ENCODE data around the gene BBLN.

BBLN gene

DNA sequence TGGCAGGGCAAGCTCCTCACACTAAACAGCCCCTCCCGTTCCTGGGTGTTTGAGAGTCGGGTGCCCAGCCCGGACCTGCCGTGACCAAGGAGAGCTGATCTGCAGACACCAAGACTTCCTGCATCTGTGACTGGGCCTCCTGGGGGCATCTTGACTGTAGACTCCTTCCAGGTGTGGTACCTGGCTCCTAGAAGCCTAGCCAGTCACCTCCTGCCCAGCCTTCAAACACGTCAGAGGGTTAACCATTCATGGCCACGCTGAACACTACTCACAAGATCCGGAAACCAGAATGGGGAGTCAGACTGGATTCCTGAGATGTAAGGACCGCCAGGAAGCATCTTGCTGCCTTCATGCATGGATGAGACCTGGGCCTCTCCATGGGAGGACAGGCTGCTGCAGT lies 14.5 kb upstream of the BBLN start:
- DNase-seq (ENCODE audit: low spot score) = no peak

DNA sequence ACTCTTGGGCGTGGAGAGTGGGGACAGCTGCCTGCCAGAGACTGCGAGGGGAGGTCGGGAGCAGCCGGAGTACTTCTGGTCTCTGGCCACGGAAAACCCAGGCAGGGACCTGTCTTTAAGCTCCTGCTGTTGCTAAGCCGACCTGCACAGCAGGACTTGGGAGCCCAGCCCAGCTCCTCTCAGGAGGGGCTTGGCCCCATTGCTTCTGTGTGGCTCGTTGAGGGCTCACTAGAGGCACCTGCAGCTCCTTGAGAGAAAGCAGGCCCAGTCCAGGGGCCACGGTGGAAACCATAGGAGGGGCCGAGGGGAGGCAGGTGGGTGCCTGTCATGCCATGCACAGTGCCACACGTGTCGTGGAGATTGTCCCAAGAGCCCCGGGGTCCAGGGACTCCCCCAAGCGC lies 14.1 kb upstream of the BBLN start:
- DNase-seq (ENCODE audit: low spot score) = no peak

DNA sequence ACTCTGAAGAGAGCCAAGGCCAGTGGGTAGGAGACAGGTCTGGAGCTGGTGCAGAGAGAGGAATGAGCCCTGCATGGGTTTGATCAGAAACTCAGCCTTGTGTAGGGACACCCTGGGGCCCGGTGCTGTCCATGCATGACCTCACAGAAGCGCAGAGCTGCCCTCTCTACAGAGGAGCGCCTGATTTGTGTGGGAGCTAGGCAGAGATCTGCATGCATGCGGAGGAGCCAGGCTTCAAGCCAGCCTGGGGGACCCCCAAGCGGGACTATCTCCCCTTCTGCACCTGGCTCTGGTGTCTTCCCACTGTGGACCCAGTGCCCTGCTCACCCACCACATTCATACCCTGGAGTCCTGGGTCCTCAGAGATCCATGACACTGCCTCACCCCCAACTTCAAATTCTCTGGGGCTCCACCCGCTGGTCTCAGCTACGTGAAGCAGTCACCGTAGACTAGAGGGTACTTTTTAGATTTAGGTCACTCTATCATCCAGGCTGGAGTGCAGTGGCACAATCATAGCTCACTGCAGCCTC lies 13.4 kb upstream of the BBLN start:
- DNase-seq (ENCODE audit: low spot score) = no peak

- DNase-seq (ENCODE audit: low spot score) = no peak
Observed at GRCh38 chr9:128148509-128149000, 11.5 kb upstream of the BBLN start.

- DNase-seq (ENCODE audit: low spot score) = no peak
Observed at GRCh38 chr9:128149001-128149701, 10.9 kb upstream of the BBLN start, which contains the start of gene LCN2. TSS of gene LCN2 (plus strand) at chr9:128149453. CDS start at chr9:128149526, 73 bp downstream.

GRCh38 chr9:128149951-128150593 lies 10.0 kb upstream of the BBLN start:
- DNase-seq (ENCODE audit: low spot score) = no peak

DNA sequence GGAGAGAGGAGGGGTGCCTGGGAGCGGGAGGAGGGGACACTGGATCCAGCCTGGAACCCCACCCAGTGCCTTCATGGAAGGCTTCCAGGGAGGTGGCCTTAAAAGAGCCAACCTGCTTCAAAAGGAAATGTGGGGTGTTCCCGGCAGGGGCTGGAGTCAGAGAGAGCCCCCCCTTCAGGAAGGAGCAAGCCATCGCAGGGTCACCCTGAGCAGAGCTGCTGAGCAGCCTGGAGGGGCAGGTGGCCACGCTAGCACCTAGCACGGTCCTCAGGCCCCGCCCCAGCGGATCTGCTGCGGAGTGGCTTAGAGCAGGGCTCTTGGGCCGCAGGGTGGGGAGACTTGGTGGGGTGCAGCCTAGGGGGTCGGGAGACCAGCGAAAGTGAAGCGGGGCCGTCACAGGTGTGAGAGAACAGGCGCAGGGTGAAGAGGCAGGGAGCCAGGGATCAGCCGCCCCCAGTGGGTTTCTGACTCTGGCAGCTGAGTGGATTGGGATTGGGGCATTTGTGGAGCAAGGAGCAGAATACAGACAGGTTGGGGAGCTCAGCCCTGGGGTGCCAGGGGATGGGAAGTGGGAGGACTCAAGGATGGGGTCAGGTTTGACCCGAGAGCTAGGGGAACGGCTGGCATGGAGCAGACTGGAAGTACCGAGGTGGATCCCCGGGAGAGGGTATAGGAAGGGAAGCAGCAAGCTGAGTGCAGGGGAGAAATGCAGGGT lies 9.3 kb upstream of the BBLN start:
- no peak for DNase-seq (ENCODE audit: low spot score)

DNA sequence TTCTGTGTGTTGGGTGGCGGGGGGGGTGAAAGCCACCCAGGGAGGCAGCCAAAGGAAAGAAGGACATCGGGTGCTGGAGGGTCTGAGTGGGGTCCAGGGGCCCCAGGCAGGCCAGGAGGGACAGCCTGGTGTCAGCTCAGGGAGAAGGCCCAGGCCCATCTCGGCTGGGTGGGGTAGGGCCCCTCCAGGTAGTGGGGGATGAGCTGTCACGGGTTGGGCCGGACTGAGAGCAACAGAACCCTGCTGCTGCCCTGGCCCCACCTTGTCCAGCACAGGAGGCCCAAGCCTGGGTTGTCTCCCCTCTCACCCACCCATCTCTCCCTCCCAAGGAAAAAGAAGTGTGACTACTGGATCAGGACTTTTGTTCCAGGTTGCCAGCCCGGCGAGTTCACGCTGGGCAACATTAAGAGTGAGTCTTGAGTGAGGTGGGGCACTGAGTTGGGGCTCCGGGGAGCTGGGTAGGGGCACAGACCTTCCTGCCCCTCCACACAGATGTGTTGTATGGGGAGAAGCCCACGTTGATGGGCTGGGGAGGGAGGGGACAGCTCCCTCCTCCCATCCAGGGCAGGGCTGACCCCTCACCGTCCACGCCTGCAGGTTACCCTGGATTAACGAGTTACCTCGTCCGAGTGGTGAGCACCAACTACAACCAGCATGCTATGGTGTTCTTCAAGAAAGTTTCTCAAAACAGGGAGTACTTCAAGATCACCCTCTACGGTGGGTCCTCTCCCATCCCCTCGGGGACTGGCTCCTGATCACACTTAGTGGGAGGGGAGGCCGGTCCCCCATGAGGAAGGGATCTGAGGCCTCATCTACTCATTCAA lies 8.5 kb upstream of the BBLN start:
- DNase-seq (ENCODE audit: low spot score) = no peak

- DNase-seq (ENCODE audit: low spot score) = no peak
Observed at GRCh38 chr9:128152133-128153059, 7.7 kb upstream of the BBLN start.

DNA sequence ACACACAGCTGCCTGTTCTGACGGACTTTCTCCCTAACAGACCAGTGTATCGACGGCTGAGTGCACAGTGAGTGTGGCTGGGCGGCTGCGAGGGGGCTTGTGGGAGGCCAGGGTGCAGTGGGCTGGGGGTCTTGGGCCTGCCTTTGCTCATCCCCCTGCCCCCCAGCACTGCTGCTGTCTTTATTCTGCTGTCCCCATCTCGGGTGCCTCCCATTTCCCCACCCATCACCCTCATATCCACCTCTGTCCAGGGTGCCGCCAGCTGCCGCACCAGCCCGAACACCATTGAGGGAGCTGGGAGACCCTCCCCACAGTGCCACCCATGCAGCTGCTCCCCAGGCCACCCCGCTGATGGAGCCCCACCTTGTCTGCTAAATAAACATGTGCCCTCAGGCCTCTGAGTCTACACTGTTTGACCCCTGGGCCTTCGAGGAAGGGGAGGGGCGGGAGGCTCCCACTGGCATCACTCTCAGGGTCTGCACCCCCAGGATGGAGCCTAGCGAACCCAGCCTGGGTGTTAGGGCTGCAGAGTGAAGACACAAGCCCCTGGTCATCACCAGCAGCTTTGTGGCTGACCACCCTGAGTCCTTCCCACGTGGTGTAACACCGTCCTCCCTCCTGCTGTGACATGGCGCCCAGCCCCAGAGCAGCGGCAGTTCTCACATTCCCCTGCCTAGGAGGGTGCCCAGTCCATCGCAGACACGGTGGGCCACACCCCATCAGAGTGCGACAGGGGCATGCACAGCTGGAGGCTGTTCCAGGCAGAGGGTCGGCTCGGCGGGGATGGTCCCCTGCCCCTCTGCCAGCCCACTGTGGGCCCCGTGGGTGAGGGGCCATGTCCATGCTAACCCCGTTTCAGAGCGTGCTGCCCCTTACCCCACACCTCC lies 6.8 kb upstream of the BBLN start:
- DNase-seq (ENCODE audit: low spot score) = no peak

GRCh38 chr9:128153947-128154695 lies 5.9 kb upstream of the BBLN start:
- no peak for DNase-seq (ENCODE audit: low spot score)

GRCh38 chr9:128155736-128156500 lies 4.1 kb upstream of the BBLN start:
- DNase-seq (ENCODE audit: low spot score) = no peak

DNA sequence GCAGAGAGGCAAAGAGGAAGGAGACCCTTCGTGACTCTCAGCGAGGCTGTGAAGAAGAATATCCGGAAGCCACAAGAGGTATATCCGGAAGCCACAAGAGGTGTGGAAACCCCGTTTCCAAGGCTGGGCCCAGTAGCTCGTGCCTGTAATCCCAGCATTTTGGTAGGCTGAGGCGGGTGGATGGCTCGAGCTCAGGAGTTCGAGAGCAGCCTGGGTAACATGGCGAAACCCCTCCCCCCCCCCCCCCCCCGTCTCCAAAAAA lies 612 bp upstream of the BBLN start:
- no peak for DNase-seq (ENCODE audit: low spot score)

GRCh38 chr9:128160603-128160987 lies 530 bp downstream of the BBLN start:
- no peak for DNase-seq (ENCODE audit: low spot score)

GRCh38 chr9:128161215-128161902 lies 1.3 kb downstream of the BBLN start:
- DNase-seq (ENCODE audit: low spot score) = no peak

GRCh38 chr9:128162215-128163026 lies 2.4 kb downstream of the BBLN start:
- no peak for DNase-seq (ENCODE audit: low spot score)

DNA sequence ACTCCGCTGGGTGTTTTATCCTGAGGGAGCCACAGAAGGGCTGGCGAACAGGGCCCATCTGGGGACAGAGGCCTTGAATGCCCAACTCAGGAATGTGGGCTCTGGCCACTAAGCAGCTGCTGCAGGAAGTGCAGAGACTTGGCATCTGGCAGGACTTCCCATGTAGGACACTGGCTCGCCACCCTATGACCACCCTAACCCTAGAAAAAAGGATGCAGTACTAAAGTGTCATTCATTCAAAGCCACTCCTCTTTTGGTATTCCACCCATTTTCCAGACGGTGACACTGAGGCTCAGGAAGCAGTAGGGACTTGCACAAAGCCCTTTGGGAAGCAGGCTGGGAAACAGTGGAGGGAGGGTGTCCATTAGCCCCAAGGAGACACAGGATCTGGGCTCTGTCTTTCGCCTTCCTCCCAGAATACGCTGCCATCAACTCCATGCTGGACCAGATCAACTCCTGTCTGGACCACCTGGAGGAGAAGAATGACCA lies 3.0 kb downstream of the BBLN start:
- no peak for DNase-seq (ENCODE audit: low spot score)
